HepG2 (cell line): Measurements from ENCODE around the gene EIF3B. TPM values are rescaled to one million over a fixed set of nuclear protein-coding genes. Genes with fewer than 3 reads are reported as not detected.

Source experiments
- CC2D1A ChIP-seq: sonication (generic); formaldehyde crosslinking; IDR thresholded peaks from 2 replicates; pipeline ENCODE4 v1.8.1; 2023; ENCODE audit warnings: mild to moderate bottlenecking, missing genetic modification reagents
- HOXA5 ChIP-seq: sonication (generic); formaldehyde crosslinking; IDR thresholded peaks from 2 replicates; pipeline ENCODE4 v1.4.0; 2020; ENCODE audit warnings: missing genetic modification reagents
- ISL2 ChIP-seq: sonication (generic); formaldehyde crosslinking; IDR thresholded peaks from 2 replicates; pipeline ENCODE4 v1.5.0; 2020; ENCODE audit warnings: missing genetic modification reagents
- MAZ ChIP-seq, 2 experiments: sonication (generic) in 1 of 2; formaldehyde crosslinking in 1 of 2; IDR thresholded peaks; 2 replicates each; pipeline versions ENCODE4 v1.5.0 to v1.6.1; 2012 to 2020; ENCODE audit warnings: low read depth in 2 of 2, mild to moderate bottlenecking in 2 of 2, borderline replicate concordance in 1 of 2, improper control_type of control experiment in 1 of 2, low read length in 1 of 2, missing genetic modification reagents in 1 of 2, moderate library complexity in 1 of 2
- MED8 ChIP-seq: sonication (generic); formaldehyde crosslinking; IDR thresholded peaks from 2 replicates; pipeline ENCODE4 v1.8.1; 2023; ENCODE audit warnings: mild to moderate bottlenecking, missing genetic modification reagents; ENCODE audit not compliant: insufficient replicate concordance
- NR2F1 ChIP-seq, 2 experiments: fragments of 450-650 bp in 1 of 2; formaldehyde crosslinking in 1 of 2; IDR thresholded peaks; 2 replicates each; pipeline versions ENCODE4 v1.5.0 to v1.6.1; 2016 to 2020; ENCODE audit warnings: mild to moderate bottlenecking in 1 of 2, missing compliant biosample characterization in 1 of 2, missing genetic modification reagents in 1 of 2, moderate library complexity in 1 of 2
- PHF20 ChIP-seq: sonication (generic); formaldehyde crosslinking; IDR thresholded peaks from 2 replicates; pipeline ENCODE4 v1.5.0; 2020; ENCODE audit warnings: mild to moderate bottlenecking, missing genetic modification reagents
- REPIN1 ChIP-seq: sonication (generic); formaldehyde crosslinking; IDR thresholded peaks from 2 replicates; pipeline ENCODE4 v1.8.0; 2022; ENCODE audit warnings: missing genetic modification reagents, low read depth, mild to moderate bottlenecking, borderline replicate concordance
- SYNCRIP ChIP-seq: fragments of 200-400 bp; formaldehyde crosslinking; IDR thresholded peaks from 2 replicates; pipeline ENCODE4 v1.6.1; 2018; ENCODE audit warnings: mild to moderate bottlenecking, low read depth, low read length; ENCODE audit not compliant: insufficient read depth
- TCF12 ChIP-seq, 2 experiments: fragments of 450-650 bp in 1 of 2; sonication (generic) in 1 of 2; formaldehyde crosslinking in 1 of 2; IDR thresholded peaks; 2 replicates each; pipeline versions ENCODE4 v1.6.1 to v1.8.0; 2017 to 2022; ENCODE audit warnings: antibody characterized with exemption in 1 of 2, mild to moderate bottlenecking in 1 of 2, missing genetic modification reagents in 1 of 2, moderate library complexity in 1 of 2
- ZBTB42 ChIP-seq: sonication (generic); formaldehyde crosslinking; IDR thresholded peaks from 2 replicates; pipeline ENCODE4 v1.5.0; 2020; ENCODE audit warnings: mild to moderate bottlenecking, missing genetic modification reagents
- ZNF547 ChIP-seq: sonication (generic); formaldehyde crosslinking; IDR thresholded peaks from 2 replicates; pipeline ENCODE4 v1.5.1; 2020; ENCODE audit warnings: mild to moderate bottlenecking, missing genetic modification reagents
- ZNF780A ChIP-seq: sonication (generic); formaldehyde crosslinking; IDR thresholded peaks from 2 replicates; pipeline ENCODE4 v1.8.0; 2022; ENCODE audit warnings: mild to moderate bottlenecking, missing genetic modification reagents, moderate library complexity
- polyA plus RNA-seq, 8 experiments: library from polyadenylated mRNA; depleted of rRNA in 3 of 8; stranded (reverse) in 7 of 8; unstranded in 1 of 8; fragments of >200 nt; fragmentation: Illumina TruSeq in 4 of 8; extraction: Trizol in 4 of 8; gene quantifications; 2 replicates each; pipeline versions ENCODE4 v1.2.1 to v1.2.3, GENCODE V29; 2011 to 2016; ENCODE audit warnings: low read depth in 4 of 8, missing spikeins in 1 of 8, mixed read lengths in 1 of 8; ENCODE audit not compliant: insufficient read depth in 1 of 8
- total RNA-seq, 5 experiments: library from RNA; depleted of rRNA; stranded (reverse); fragments of >200 nt; fragmentation: Illumina TruSeq; extraction: Trizol; gene quantifications; 2 replicates each; pipeline ENCODE4 v1.2.3, GENCODE V29; 2016; ENCODE audit warnings: low read depth in 1 of 5
- TF ChIP-seq, protein P1 (sequence below): sonication (generic); formaldehyde crosslinking; IDR thresholded peaks from 2 replicates; pipeline ENCODE4 v1.4.0; 2020; ENCODE audit warnings: mild to moderate bottlenecking, missing genetic modification reagents
- TF ChIP-seq, protein P2 (sequence below): sonication (generic); formaldehyde crosslinking; IDR thresholded peaks from 2 replicates; pipeline ENCODE4 v1.4.0; 2020; ENCODE audit warnings: missing genetic modification reagents, borderline replicate concordance
- TF ChIP-seq, protein P3 (sequence below): sonication (generic); formaldehyde crosslinking; IDR thresholded peaks from 2 replicates; pipeline ENCODE4 v1.4.0; 2020; ENCODE audit warnings: missing genetic modification reagents, mild to moderate bottlenecking, borderline replicate concordance
- TF ChIP-seq, protein P4 (sequence below): sonication (generic); formaldehyde crosslinking; IDR thresholded peaks from 2 replicates; pipeline ENCODE4 v1.4.0; 2020; ENCODE audit warnings: missing genetic modification reagents, mild to moderate bottlenecking, borderline replicate concordance
- TF ChIP-seq, protein P5 (sequence below): IDR thresholded peaks from 2 replicates; pipeline ENCODE4 v1.6.1; 2012; ENCODE audit warnings: inconsistent platforms

Gene EIF3B
- total and polyA plus RNA-seq, 2 of the 13 experiments (the other 11 are each of a cell fraction or from before 2014, with no cell fraction given): 92.2 to 241 TPM

DNA sequence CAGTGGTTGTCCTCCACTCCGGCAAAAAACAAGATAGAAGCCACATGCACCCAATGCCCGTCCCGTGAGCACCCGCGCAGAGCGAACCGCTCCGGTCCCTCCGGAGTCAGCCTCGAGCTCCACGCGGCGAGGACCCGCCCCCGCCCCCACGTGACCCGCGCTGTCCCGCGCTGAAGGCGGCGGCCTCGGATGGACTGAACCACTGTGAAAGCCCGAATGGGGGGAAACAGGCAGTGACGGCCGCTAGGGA is 766 bp upstream of the EIF3B start (continued):
- TF ChIP-seq ZNF547 (peak; percentile 58; the same call in 1 of the 2 replicates), ZBTB42 (CRISPR knock-in tag) (peak; percentile 89; the same call in 1 of the 2 replicates), REPIN1 (CRISPR knock-in tag) (peak; percentile 93), HOXA5 (CRISPR knock-in tag) (peak; percentile 92), MAZ (IDR thresholded peaks at IDR 0.05; ENCODE audit: borderline replicate concordance, low read depth, low read length) (peak; percentile 42; the same call in 1 of the 2 replicates), MAZ (CRISPR knock-in tag; IDR thresholded peaks at IDR 0.05; ENCODE audit: low read depth) (peak; percentile 69; the same call in 1 of the 2 replicates), ISL2 (CRISPR knock-in tag) (peak; percentile 62; the same call in 1 of the 2 replicates), MED8 (CRISPR knock-in tag) (no peak), ZNF780A (CRISPR knock-in tag) (no peak), PHF20 (CRISPR knock-in tag) (peak; percentile 72; the same call in 1 of the 2 replicates), SYNCRIP (no peak), TCF12 (IDR thresholded peaks at IDR 0.05) (no peak), TCF12 (CRISPR knock-in tag; IDR thresholded peaks at IDR 0.05) (no peak), CC2D1A (CRISPR knock-in tag) (peak; percentile 80; the same call in 1 of the 2 replicates), NR2F1 (CRISPR knock-in tag; IDR thresholded peaks at IDR 0.05) (no peak)
- TF ChIP-seq, protein P1, sequence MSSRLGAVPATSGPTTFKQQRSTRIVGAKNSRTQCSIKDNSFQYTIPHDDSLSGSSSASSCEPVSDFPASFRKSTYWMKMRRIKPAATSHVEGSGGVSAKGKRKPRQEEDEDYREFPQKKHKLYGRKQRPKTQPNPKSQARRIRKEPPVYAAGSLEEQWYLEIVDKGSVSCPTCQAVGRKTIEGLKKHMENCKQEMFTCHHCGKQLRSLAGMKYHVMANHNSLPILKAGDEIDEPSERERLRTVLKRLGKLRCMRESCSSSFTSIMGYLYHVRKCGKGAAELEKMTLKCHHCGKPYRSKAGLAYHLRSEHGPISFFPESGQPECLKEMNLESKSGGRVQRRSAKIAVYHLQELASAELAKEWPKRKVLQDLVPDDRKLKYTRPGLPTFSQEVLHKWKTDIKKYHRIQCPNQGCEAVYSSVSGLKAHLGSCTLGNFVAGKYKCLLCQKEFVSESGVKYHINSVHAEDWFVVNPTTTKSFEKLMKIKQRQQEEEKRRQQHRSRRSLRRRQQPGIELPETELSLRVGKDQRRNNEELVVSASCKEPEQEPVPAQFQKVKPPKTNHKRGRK (CRISPR knock-in tag): no peak
- TF ChIP-seq, protein P2, sequence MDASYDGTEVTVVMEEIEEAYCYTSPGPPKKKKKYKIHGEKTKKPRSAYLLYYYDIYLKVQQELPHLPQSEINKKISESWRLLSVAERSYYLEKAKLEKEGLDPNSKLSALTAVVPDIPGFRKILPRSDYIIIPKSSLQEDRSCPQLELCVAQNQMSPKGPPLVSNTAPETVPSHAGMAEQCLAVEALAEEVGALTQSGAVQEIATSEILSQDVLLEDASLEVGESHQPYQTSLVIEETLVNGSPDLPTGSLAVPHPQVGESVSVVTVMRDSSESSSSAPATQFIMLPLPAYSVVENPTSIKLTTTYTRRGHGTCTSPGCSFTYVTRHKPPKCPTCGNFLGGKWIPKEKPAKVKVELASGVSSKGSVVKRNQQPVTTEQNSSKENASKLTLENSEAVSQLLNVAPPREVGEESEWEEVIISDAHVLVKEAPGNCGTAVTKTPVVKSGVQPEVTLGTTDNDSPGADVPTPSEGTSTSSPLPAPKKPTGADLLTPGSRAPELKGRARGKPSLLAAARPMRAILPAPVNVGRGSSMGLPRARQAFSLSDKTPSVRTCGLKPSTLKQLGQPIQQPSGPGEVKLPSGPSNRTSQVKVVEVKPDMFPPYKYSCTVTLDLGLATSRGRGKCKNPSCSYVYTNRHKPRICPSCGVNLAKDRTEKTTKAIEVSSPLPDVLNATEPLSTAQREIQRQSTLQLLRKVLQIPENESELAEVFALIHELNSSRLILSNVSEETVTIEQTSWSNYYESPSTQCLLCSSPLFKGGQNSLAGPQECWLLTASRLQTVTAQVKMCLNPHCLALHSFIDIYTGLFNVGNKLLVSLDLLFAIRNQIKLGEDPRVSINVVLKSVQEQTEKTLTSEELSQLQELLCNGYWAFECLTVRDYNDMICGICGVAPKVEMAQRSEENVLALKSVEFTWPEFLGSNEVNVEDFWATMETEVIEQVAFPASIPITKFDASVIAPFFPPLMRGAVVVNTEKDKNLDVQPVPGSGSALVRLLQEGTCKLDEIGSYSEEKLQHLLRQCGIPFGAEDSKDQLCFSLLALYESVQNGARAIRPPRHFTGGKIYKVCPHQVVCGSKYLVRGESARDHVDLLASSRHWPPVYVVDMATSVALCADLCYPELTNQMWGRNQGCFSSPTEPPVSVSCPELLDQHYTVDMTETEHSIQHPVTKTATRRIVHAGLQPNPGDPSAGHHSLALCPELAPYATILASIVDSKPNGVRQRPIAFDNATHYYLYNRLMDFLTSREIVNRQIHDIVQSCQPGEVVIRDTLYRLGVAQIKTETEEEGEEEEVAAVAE (CRISPR knock-in tag): peak; percentile 66; the same call in 1 of the 2 replicates
- TF ChIP-seq, protein P3, sequence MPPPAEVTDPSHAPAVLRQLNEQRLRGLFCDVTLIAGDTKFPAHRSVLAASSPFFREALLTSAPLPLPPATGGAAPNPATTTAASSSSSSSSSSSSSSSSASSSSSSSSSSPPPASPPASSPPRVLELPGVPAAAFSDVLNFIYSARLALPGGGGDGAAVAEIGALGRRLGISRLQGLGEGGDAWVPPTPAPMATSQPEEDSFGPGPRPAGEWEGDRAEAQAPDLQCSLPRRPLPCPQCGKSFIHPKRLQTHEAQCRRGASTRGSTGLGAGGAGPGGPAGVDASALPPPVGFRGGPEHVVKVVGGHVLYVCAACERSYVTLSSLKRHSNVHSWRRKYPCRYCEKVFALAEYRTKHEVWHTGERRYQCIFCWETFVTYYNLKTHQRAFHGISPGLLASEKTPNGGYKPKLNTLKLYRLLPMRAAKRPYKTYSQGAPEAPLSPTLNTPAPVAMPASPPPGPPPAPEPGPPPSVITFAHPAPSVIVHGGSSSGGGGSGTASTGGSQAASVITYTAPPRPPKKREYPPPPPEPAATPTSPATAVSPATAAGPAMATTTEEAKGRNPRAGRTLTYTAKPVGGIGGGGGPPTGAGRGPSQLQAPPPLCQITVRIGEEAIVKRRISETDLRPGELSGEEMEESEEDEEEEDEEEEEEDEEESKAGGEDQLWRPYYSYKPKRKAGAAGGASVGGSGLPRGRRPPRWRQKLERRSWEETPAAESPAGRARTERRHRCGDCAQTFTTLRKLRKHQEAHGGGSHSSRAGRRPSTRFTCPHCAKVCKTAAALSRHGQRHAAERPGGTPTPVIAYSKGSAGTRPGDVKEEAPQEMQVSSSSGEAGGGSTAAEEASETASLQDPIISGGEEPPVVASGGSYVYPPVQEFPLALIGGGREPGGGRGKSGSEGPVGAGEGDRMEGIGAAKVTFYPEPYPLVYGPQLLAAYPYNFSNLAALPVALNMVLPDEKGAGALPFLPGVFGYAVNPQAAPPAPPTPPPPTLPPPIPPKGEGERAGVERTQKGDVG: peak; percentile 79; the same call in 1 of the 2 replicates
- TF ChIP-seq, protein P4, sequence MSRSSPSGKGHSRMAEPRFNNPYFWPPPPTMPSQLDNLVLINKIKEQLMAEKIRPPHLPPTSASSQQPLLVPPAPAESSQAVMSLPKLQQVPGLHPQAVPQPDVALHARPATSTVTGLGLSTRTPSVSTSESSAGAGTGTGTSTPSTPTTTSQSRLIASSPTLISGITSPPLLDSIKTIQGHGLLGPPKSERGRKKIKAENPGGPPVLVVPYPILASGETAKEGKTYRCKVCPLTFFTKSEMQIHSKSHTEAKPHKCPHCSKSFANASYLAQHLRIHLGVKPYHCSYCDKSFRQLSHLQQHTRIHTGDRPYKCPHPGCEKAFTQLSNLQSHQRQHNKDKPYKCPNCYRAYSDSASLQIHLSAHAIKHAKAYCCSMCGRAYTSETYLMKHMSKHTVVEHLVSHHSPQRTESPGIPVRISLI (CRISPR knock-in tag): peak; percentile 32; the same call in 1 of the 2 replicates
- TF ChIP-seq, protein P5, sequence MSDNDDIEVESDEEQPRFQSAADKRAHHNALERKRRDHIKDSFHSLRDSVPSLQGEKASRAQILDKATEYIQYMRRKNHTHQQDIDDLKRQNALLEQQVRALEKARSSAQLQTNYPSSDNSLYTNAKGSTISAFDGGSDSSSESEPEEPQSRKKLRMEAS: peak; percentile 100
